Kidney epithelial cell (primary cell): Measurements from ENCODE around the gene MEF2C. TPM values are rescaled to one million over a fixed set of nuclear protein-coding genes. Genes with fewer than 3 reads are reported as not detected.

Experiments
- DNase-seq: peaks from one replicate; pipeline ENCODE4 v3.0.0-alpha.2; 2010; ENCODE audit warnings: low read depth
- H3K27me3 ChIP-seq: 2 replicates; pipeline ENCODE4 v1.6.0; 2011; ENCODE audit warnings: low read length; ENCODE audit not compliant: control insufficient read depth, insufficient read depth
- H3K36me3 ChIP-seq: 2 replicates; pipeline ENCODE4 v1.5.1; 2011; ENCODE audit warnings: low read length; ENCODE audit not compliant: control insufficient read depth, insufficient read depth
- H3K4me3 ChIP-seq: 2 replicates; pipeline ENCODE4 v1.5.1; 2011; ENCODE audit warnings: low read depth, mild to moderate bottlenecking, control low read depth, low read length
- CTCF ChIP-seq: IDR thresholded peaks from 2 replicates; pipeline ENCODE4 v1.5.1; 2011; ENCODE audit warnings: mild to moderate bottlenecking, moderate library complexity, low read length, control low read depth, inconsistent platforms; ENCODE audit not compliant: insufficient read depth, poor library complexity, severe bottlenecking
- total RNA-seq: library from RNA; depleted of rRNA; stranded (reverse); fragments of >200 nt; gene quantifications from 2 replicates; pipeline ENCODE4 v1.2.3, GENCODE V29; 2015

Gene MEF2C
- total RNA-seq, 1 donor from 2014 or later, result 4.8 TPM

- H3K36me3 ChIP-seq, result no peaks in the 10 kb centered on the region
- no peak for TF ChIP-seq CTCF
- DNase-seq, result no peak
- no peak overlapping the region for H3K4me3 ChIP-seq
- peaks cover 59% of the 10 kb centered on the region for H3K27me3 ChIP-seq
Observed at GRCh38 chr5:88667496-88668201, 215.3 kb downstream of the MEF2C start.
